ENCODE data around the gene LARGE2. TPM values are rescaled to one million over a fixed set of nuclear protein-coding genes. Genes with fewer than 3 reads are reported as not detected.

The LARGE2 gene
- polyA plus RNA-seq, 1 donor (not counting 4 experiments of a cell fraction or from before 2014, with no cell fraction given), result 7.1 TPM

DNA sequence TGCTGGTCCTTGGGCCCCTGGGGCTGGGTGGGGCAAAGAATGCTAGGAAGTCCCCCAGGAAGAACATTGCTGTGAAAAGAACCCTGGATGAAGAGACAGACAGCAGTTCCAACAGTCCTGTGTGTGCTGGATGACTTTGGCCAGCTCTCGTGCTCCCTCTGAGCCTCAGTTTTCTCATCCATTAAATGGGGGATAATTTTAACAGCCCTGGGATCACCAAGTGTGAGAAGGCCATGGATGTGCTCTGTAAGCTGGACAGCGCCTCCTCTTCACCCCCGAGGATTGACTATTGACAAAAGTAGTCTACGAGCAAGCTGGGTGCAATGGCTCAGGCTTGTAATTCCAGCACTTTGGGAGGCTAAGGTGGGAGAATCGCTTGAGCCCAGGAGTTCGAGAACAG is 2.5 kb downstream of the LARGE2 start:
- Histone ChIP-seq H4K20me1 (ENCODE audit: control insufficient read depth, extremely low read depth, insufficient read depth, low read length) (no peaks in the 10 kb centered on the region), H2AFZ (ENCODE audit: control insufficient read depth, low read length) (no peak overlapping the region), H3K27me3 (ENCODE audit: control insufficient read depth, extremely low read depth, insufficient read depth, low read length) (no peaks in the 10 kb centered on the region), H3K4me1 (ENCODE audit: control insufficient read depth, extremely low read depth, insufficient read depth, low read length) (peaks cover 29% of the 10 kb centered on the region), H3K4me3 (ENCODE audit: control insufficient read depth in 2 of 3, extremely low read depth in 1 of 3, insufficient read depth in 2 of 3, low read depth in 1 of 3, low read length in 3 of 3) (no peak overlapping the region), H3K36me3 (ENCODE audit: control insufficient read depth in 2 of 2, extremely low read depth in 1 of 2, insufficient read depth in 2 of 2, low read length in 2 of 2) (peaks cover 0 to 11% of the 10 kb centered on the region in 2 experiments), H3K79me2 (ENCODE audit: control insufficient read depth, insufficient read depth, low read length) (peaks cover 10% of the 10 kb centered on the region), H3K9me3 (ENCODE audit: control insufficient read depth, low read depth, low read length) (no peaks in the 10 kb centered on the region), H3K4me2 (ENCODE audit: control insufficient read depth, extremely low read depth, insufficient read depth, low read depth, low read length) (no peak overlapping the region), H3K27ac (ENCODE audit: control insufficient read depth, insufficient read depth, low read length) (no peak overlapping the region), H3K9me1 (ENCODE audit: control insufficient read depth, extremely low read depth, insufficient read depth, low read length) (peaks cover 5% of the 10 kb centered on the region), H3K9ac (ENCODE audit: control insufficient read depth, extremely low read depth, insufficient read depth, low read length) (no peak overlapping the region)
- no peak for FAIRE-seq
- dilution Hi-C loops (cut with MboI; ENCODE audit: extremely low pct_ligation_motif_present, low sequenced_read_pairs), result no loop called here
- DNase-seq (ENCODE audit: low read depth, low spot score), result no peak
- TF ChIP-seq, protein P1, sequence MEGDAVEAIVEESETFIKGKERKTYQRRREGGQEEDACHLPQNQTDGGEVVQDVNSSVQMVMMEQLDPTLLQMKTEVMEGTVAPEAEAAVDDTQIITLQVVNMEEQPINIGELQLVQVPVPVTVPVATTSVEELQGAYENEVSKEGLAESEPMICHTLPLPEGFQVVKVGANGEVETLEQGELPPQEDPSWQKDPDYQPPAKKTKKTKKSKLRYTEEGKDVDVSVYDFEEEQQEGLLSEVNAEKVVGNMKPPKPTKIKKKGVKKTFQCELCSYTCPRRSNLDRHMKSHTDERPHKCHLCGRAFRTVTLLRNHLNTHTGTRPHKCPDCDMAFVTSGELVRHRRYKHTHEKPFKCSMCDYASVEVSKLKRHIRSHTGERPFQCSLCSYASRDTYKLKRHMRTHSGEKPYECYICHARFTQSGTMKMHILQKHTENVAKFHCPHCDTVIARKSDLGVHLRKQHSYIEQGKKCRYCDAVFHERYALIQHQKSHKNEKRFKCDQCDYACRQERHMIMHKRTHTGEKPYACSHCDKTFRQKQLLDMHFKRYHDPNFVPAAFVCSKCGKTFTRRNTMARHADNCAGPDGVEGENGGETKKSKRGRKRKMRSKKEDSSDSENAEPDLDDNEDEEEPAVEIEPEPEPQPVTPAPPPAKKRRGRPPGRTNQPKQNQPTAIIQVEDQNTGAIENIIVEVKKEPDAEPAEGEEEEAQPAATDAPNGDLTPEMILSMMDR (optimal IDR thresholded peaks at IDR 0.05 in 1 of 3, IDR thresholded peaks at IDR 0.05 in 1 of 3, conservative IDR thresholded peaks at IDR 0.05 in 1 of 3; ENCODE audit: extremely low read depth in 1 of 3, insufficient read depth in 2 of 3, low read length in 3 of 3), result no peak
- TF ChIP-seq EZH2 (IDR thresholded peaks at IDR 0.05; ENCODE audit: low read length), result no peak

DNA sequence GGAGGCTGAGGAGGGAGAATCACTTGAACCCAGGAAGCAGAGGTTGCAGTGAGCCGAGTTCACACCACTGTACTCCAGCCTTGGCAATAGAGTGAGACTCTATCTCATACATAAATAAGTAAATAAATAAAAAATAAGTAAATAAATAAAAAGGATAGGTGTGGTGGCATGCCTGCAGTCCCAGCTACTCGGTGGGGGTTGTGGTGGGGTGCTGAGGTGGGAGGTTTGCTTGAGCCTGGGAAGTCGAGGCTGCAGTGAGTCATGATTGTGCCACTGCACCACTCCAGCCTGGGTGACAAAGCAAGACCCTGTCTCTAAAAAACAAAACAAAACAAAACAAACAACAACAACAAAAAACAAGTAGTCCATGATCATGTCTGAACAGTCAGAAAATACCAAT is 3.1 kb downstream of the LARGE2 start:
- Histone ChIP-seq H3K4me2 (ENCODE audit: control insufficient read depth, extremely low read depth, insufficient read depth, low read depth, low read length) (no peak overlapping the region), H3K27ac (ENCODE audit: control insufficient read depth, insufficient read depth, low read length) (no peak overlapping the region), H3K27me3 (ENCODE audit: control insufficient read depth, extremely low read depth, insufficient read depth, low read length) (no peaks in the 10 kb centered on the region), H3K79me2 (ENCODE audit: control insufficient read depth, insufficient read depth, low read length) (peaks cover 10% of the 10 kb centered on the region), H3K9me3 (ENCODE audit: control insufficient read depth, low read depth, low read length) (no peaks in the 10 kb centered on the region), H3K4me3 (ENCODE audit: control insufficient read depth in 2 of 3, extremely low read depth in 1 of 3, insufficient read depth in 2 of 3, low read depth in 1 of 3, low read length in 3 of 3) (no peak overlapping the region), H3K9me1 (ENCODE audit: control insufficient read depth, extremely low read depth, insufficient read depth, low read length) (peaks cover 5% of the 10 kb centered on the region), H2AFZ (ENCODE audit: control insufficient read depth, low read length) (no peak overlapping the region), H4K20me1 (ENCODE audit: control insufficient read depth, extremely low read depth, insufficient read depth, low read length) (no peaks in the 10 kb centered on the region), H3K9ac (ENCODE audit: control insufficient read depth, extremely low read depth, insufficient read depth, low read length) (no peak overlapping the region), H3K4me1 (ENCODE audit: control insufficient read depth, extremely low read depth, insufficient read depth, low read length) (peaks cover 35% of the 10 kb centered on the region), H3K36me3 (ENCODE audit: control insufficient read depth in 2 of 2, extremely low read depth in 1 of 2, insufficient read depth in 2 of 2, low read length in 2 of 2) (peaks cover 0 to 11% of the 10 kb centered on the region in 2 experiments)
- FAIRE-seq (no peak), DNase-seq (ENCODE audit: low read depth, low spot score) (no peak)
- dilution Hi-C loops (cut with MboI; ENCODE audit: extremely low pct_ligation_motif_present, low sequenced_read_pairs), result no loop called here
- TF ChIP-seq, protein P1 (optimal IDR thresholded peaks at IDR 0.05 in 1 of 3, IDR thresholded peaks at IDR 0.05 in 1 of 3, conservative IDR thresholded peaks at IDR 0.05 in 1 of 3; ENCODE audit: extremely low read depth in 1 of 3, insufficient read depth in 2 of 3, low read length in 3 of 3), result no peak
- TF ChIP-seq EZH2 (IDR thresholded peaks at IDR 0.05; ENCODE audit: low read length), result no peak

Data from keratinocyte (primary cell).